Measurements from ENCODE around the gene CTAGE1.

Gene CTAGE1

DNA sequence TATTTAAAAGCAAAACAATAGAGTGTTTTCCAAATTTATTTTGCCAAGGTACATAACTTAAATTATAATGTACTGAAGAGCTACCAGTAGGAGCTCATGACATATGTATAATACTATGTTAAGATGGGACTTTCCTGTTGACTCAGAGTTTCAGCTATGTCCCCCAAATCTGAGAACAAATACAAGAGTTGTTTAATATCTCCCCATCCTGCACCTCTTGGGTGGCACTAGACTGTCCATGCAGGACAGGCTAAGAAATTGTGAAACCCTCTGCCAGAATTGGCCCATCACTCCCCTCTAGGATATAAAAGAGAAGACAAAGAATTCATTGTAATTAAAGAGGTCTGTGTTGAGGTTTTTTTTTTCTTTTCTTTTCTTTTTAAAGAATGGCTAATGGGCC lies 21.7 kb upstream of the CTAGE1 start:
- in situ Hi-C loops (cut with MboI; ENCODE audit: low sequenced_read_pairs) = no loop called here

DNA sequence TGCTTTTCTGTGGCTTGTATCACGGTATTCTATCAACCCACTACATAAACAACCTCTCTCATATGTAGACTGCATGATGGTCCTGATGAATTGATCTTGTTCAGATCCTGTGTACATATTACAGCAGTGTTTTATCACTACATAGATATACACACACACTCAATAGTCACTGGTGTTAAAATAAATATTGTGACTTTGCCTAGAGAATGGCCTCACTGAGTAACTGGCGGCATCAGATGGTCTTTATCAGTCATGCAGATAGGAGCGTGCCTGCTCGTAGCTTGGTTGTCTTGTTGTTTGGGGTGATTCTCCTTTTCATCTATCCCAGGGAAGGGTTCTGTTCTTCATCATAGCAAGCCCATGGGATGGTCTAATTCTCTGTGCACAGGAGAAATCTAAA lies 18.4 kb upstream of the CTAGE1 start:
- in situ Hi-C loops (cut with MboI; ENCODE audit: low sequenced_read_pairs) = no loop called here

DNA sequence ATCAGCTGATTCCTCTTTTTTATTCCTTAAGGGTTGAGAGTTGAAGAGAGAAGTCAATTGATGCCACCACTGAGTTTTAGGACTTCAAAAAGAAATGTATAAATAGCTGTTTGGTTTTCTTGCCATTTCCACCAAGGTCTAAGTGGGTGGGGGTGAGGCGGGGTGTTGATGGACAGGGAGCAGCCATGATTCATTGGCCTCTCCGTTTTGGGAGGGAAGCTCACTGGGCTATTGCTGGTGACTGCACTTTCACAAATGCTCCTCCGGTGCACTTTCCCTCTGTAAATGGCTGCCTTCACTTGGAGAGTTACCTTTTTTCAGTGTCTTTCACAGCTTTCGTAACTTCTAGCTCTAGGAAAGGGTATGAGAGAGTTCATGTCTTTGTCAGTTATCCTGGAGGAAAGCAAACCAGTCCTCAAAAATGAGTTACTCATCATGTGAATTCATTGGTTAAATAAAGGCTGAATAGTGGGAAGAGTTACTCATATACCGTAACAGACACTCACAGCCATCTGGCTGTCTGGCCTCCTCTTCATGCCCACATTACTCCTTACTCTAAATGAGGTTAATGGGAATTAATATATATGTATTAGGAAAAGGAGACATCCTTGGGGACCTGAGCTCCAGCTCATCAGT lies 17.4 kb upstream of the CTAGE1 start:
- in situ Hi-C loops (cut with MboI; ENCODE audit: low sequenced_read_pairs) = no loop called here

DNA sequence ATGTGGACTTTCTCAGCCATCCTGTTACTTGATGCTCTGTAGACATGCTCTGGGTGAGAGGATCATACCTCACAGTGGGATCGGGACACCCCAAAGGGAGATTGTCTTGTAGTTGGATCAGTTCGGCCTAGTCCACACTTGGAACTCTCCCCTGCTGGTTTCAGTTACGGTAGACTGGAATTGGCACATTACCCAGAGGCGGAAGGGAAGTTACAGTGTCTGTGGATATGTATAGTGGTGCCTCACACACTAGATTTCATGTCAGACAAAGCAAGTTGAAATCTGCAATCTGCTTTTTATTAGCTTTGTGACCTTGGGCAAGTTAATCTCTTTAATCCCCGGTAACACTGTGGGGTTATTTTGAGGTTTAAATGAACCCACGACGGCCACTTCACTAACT lies 16.2 kb upstream of the CTAGE1 start:
- in situ Hi-C loops (cut with MboI; ENCODE audit: low sequenced_read_pairs) = no loop called here

DNA sequence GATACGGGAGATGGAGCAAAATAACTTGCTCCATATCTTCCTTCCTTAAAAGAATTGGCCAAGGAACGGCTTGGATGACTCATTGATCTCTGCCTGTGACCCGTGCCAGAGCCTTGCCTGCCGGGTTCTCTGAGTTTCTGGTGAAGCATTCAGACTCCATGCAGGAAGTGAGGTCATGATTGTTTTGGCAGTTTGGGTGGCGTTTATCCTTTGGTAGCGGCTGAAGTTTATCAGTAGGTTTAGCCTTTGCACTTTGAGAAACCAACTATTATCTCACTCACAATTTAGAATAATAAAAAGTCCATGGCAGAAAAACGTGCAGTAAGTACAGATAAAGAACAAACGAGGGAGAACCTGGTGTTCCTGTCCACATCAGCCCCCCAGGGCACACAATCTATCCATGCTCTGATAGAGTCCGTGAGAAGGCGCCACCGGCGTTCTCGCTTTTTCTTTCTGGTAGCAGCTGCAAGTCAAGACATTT lies 15.0 kb upstream of the CTAGE1 start:
- in situ Hi-C loops (cut with MboI; ENCODE audit: low sequenced_read_pairs) = no loop called here

DNA sequence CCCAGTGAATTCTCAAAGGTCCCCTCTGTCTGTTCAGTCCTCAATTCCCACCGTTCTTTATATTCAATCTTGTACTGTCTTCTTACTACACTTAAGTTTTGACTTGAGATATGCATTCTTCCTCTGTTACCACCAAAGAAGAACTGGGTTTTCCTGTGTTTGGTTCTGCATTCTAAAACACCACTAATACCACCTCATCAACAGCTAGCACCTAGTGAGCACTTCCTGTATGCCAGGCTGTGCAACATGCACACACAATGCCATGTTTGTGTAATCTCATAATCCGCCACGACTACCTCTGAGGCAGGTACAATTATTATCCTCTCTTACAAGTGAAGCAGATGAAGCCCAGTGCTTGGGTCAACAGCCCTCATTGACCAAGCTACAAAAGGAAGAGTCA lies 11.8 kb upstream of the CTAGE1 start:
- in situ Hi-C loops (cut with MboI; ENCODE audit: low sequenced_read_pairs) = no loop called here

DNA sequence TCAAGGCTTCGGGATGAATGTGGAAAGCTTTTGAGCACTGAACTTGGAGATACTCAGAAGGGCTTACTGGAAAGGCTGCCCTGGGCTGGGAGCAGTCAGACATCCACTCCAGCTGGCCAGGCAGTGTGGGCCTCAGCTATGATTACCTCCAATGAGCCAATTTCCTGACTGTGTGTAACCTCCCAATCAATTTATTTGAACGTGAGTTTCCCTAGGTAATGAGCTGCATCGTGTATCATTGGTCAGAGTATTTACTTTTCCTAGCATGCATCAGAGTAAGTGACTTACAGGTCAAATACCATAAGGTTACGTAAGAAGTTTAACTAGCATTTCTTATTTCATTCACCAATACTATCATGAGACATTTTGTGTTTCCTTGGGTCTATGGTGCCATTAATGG lies 11.0 kb upstream of the CTAGE1 start:
- in situ Hi-C loops (cut with MboI; ENCODE audit: low sequenced_read_pairs) = no loop called here

DNA sequence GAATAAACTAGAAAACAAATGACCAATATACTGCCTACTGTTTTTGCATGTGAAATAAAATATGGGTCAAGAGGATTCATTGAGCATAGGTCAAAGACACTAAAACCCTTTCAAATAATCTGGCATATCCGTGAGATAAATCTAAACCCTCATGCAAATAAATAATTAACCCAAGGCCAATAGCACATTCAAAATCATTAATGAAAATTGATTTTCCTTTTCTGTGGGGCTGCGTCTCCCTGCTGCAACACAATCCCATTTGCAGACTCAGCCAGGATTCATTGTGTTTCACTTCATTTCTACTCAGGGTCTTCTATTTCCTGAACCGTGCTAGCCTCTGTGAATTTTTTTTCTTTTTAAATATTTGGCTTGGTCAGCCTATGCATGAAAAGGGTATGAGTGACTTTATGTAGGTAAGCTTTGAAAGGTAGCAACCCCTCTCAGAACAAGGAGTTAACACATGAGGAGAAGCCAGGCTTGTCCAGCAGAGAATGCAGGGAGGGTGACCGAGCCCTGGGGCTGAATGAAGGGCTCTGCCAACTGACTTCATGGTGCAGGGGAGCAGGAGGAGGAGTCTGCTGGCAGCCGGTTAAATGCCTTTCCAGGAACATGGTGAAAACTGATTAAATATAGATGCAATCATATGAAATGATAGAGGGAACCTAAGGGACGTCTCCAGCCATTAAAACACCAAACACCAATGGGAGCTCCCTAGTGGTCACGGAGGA lies 10.3 kb upstream of the CTAGE1 start:
- in situ Hi-C loops (cut with MboI; ENCODE audit: low sequenced_read_pairs) = no loop called here

DNA sequence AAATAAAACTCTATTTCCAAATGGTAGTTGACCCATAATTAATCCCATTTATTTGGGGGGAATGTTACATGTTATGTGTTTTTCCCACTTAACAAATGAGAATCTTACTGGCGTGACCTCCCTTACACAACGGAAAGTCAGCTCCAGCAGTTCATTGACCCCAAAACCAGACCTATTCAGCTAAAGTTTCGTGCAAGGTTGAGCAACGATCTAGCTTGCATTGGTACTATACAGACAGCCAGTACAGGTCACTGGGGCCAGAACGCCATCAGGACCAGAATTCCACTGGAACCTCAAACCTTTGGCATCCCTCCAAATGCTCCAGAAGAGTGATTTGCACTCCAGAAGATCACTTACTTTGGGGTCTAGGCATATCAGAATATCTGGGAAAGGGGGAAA lies 6.8 kb upstream of the CTAGE1 start:
- in situ Hi-C loops (cut with MboI; ENCODE audit: low sequenced_read_pairs) = no loop called here

DNA sequence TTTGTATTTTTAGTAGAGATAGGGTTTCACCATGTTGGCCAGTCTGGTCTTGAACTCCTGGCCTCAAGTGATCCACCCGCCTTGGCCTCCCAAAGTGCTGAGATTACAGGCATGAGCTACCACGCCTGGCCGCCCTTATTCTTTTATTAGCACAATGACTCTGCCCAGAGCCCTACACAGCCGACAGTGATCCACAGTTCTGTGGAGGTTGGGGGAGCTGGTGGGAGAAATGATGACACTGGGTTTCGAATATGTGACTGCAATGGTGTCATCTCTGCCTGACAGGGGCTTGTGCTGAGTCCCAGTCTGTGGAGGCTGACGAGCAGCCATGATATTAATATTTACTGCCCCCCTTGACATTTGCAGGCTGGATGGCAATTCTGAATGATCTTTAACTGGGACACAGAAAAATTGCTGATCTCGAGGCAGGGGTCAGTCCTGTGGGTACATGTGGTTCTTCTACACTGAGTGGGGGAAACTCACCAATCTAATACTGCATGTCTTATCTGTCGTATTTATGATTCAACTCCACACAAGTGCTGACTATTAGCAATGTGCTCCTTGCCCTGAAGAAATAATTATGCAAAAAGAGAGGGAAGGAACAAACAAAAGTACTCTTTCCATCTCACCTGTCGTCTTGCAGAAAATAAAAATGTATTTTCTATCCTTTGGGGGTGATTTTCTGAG lies 6.3 kb upstream of the CTAGE1 start:
- in situ Hi-C loops (cut with MboI; ENCODE audit: low sequenced_read_pairs) = no loop called here

DNA sequence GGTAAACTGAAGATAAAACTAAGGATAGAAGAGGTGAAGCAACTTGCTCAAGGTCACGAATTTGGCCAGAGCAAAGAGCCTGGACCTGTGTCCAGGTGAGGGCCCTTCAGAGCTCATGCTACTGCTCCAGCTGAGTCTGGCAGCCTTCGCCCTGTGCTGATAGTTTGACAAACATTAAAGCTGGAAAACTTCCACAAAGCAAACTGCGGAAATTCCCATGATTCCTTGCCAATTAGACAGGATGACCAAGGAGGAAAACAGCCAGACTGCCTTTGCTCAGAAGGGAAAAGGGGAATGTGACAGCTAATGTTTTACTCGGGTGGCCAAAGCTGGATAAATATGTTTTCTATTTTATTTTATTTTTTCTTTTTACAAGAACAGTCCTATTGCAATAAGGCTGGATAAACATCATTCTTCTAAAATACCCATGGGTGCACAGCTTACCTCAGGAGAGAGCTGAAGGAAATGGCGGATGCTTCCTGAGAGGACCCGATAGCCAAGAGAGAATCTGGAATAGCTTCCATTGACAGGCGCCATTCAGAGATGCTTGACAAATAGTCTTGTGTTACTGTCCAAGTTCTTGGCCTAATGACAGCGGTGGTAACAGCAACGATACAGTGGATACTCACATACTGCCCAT lies 5.3 kb upstream of the CTAGE1 start:
- in situ Hi-C loops (cut with MboI; ENCODE audit: low sequenced_read_pairs) = no loop called here

DNA sequence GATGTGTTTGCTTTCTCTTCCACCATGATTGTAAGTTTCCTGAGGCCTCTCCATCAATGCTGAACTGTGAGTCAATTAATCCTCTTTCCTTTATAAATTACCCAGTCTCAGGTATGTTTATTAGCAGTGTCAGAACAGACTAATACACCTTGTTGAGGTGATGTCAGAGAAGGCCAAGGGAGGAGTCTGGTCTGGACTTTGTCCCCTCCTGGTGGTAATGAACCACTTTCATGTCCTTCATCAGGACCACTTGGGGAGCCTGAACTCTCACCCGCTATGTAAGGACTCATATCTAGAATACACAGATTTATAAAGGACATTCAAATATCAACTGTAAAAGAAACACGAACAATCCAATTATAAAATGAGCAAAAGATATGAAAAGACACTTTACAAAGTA lies 2.9 kb upstream of the CTAGE1 start:
- in situ Hi-C loops (cut with MboI; ENCODE audit: low sequenced_read_pairs) = no loop called here

DNA sequence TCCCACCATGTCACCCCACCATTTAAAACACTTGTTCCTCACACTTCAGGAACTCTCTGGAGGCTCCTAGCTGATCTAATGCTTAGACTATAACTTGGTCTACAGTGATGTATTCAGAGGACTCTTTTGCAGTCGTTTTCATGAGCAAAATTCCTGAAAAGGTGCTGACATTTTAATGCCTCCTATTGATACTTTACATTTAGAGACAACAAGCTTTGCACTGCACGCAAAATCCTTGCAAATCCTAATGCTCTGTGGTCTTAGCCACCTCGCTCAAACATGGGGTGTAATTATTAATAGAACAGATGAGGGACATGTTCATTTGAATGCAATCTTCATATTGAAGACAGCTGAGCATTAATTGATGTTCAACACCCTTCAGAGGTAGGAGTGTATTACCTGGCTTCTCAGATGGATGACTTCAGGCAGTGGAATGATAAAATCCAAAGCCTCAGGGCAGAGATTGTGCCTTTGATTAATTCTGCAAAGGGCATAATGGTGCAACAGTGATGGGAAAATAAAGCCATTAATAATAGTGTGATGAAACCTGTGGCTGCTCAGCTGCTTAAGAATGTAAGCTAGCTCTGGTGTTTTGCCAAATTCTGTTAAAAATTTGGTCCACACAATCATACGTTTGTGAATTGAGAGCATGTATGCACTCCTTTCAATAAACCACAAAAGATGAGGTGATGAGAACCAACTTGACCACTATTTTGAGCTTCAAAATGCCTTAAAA lies 5.4 kb downstream of the CTAGE1 start:
- in situ Hi-C loops (cut with MboI; ENCODE audit: low sequenced_read_pairs) = no loop called here

DNA sequence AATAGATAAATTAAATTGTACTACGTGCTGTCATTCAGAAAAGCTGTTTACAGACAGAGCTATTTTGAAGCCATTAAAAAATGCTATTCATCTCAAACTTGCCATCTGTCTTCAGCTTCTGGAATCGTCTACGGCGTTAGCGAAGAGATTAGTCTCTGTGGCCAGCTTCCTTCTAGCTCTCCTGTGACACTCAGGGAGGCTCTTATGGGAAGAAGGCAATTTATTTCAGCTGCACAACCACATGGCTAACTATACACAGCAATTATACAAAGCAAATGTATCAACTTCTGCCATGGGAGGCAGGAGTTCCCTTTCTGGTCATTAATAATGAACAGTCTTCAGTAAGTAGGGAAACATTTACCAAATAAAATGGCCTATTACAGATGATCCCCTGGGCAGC lies 6.3 kb downstream of the CTAGE1 start:
- in situ Hi-C loops (cut with MboI; ENCODE audit: low sequenced_read_pairs) = no loop called here

DNA sequence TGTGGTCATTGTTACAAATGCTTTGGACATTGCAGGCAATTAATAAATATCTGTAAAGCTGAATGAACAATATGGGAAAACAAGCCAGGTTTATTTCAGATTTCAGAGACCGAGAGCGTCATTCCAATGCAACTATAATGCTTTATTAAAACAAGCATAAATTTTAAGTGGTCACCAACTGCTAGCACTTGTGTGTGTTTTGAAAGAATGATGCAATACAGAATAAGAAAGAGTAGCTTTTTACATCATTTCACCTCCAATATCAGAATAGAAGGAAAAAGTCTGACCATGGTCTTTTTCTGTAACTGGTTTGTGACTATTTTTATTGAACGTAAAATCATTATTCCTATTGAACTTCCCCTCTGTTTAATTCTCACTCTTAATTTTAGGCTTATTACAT lies 7.6 kb downstream of the CTAGE1 start:
- in situ Hi-C loops (cut with MboI; ENCODE audit: low sequenced_read_pairs) = no loop called here

DNA sequence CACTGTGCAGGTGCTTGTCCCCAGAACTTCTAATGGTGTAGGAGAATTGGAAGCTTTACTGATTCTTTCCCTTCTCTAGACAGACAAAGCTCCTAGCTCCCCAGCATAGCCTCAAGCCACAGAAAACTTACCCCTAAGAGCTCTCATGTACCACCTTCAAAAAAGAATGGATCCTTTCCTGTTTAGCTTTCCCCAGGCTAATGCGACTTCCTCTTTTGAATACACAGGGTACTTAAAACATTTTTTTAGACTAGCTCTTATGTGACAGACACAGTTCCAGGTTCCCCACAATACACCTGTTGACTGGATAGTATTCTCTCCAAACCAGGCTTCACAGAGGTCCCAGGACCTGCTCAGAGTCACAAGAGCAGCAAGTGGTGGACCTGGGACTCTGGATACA lies 8.3 kb downstream of the CTAGE1 start:
- in situ Hi-C loops (cut with MboI; ENCODE audit: low sequenced_read_pairs) = no loop called here

DNA sequence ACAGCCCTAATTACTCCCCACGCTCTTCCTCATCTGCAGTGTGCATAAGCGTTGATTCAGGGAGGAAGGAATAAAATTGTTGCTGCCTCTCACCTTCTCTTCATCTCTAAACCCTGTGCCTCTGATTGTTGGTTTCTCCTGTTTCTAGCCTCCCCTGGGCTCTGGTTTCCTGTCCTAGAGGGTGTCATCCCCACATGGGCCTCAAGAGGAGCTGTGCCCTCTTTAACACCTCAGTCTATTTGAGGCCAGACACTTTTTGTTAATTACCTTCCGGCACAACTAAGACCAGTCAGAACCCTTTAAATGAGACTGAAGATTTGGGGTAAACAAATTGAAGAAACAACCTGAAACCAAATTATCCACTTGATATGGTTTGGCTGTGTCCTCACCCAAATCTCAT lies 9.7 kb downstream of the CTAGE1 start:
- in situ Hi-C loops (cut with MboI; ENCODE audit: low sequenced_read_pairs) = no loop called here

DNA sequence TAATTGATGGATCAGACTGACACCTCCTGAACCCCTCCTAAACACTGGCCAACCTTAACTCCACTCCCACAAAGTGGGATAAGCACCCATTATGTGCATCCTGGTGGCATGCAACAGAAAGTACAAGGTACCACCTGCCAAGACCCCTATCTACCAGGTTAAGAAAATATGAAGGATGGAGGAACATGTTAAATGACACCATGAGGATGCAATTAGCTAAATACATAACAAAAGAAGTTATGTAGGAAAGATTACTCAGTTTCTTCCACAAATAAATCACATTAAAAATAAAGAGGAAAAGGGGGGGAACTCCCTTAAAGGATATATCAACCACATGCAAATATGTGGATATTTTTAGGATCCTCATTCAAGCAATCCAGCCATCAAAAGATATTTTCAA lies 12.6 kb downstream of the CTAGE1 start:
- in situ Hi-C loops (cut with MboI; ENCODE audit: low sequenced_read_pairs) = no loop called here

DNA sequence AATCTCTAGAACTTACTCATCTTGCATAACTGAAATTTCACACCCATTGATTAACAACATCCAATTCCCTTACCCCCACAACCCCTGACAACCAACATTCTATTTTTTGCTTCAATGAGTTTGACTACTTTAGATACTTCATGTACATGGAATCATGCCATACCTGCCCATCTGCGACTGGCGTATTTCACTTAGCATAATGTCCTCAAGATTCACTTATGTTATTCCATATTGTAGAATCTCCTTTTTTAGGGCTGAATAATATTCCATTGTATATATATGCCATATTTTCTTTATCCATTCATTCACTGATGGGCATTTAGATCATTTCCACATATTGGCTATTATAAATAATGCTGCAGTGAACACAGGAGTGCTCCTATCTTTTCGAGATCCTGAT lies 13.8 kb downstream of the CTAGE1 start:
- in situ Hi-C loops (cut with MboI; ENCODE audit: low sequenced_read_pairs) = no loop called here

DNA sequence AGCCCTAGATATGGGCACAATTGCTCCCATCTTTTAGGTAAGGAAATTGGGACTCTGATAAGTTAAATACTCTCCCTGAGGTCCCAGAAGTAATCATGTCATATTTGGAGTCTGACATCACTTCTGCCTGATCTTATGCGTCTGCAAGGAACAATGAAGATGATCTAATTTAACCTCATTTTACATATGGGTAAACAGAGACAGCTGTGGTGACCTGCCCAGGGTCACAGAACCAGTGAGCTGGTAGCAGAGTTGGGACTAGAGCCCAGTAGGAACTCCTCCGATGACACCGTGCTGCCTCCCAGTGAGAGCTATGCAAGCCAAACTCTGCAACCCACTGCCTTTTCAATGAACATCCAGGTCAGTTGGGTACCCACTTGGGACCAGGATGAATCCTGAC lies 17.8 kb downstream of the CTAGE1 start:
- in situ Hi-C loops (cut with MboI; ENCODE audit: low sequenced_read_pairs) = no loop called here

DNA sequence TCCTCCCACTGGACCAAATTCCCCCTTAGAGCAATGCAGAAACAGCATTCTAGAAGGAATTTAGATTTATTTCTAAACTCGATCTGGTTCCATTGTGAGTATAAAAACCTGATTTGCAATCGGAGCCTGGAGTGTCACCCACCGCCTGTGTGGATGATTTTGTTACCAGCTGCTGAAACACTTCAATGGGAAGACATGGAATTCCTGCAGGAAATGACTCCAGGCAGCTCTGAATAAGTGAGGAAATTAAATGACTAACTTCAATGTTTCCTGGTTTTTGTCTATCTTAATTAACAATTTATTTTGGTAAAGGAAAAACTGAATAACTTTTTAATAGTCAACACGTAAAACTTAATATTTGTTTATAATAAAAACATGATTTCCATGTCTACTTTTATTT lies 19.3 kb downstream of the CTAGE1 start:
- in situ Hi-C loops (cut with MboI; ENCODE audit: low sequenced_read_pairs) = no loop called here
